RWPE2 (cell line): ENCODE data around the gene SEC14L5.

Source experiments
- ATAC-seq: fragments of 200-7000 bp; cut with Tn5 transposase; 3 replicates; pipeline ENCODE4 v1.9.1; 2021; ENCODE audit warnings: low read depth
- DNase-seq: peaks from one replicate; pipeline ENCODE4 v3.0.0-alpha.2; 2020; ENCODE audit warnings: low spot score
- H3K27ac ChIP-seq: fragments of 450-650 bp; 2 replicates; pipeline ENCODE4 v1.5.1; 2017; ENCODE audit warnings: mild to moderate bottlenecking; ENCODE audit not compliant: poor library complexity, severe bottlenecking
- H3K27me3 ChIP-seq: fragments of 250-450 bp; sonication (Bioruptor Pico); 2 replicates; pipeline ENCODE4 v1.5.1; 2021; ENCODE audit warnings: mild to moderate bottlenecking, moderate library complexity; ENCODE audit not compliant: insufficient read depth, poor library complexity, severe bottlenecking
- H3K36me3 ChIP-seq: fragments of 250-450 bp; sonication (Bioruptor Pico); 2 replicates; pipeline ENCODE4 v1.5.1; 2020; ENCODE audit warnings: low read depth, mild to moderate bottlenecking, moderate library complexity
- H3K4me1 ChIP-seq: fragments of 250-450 bp; sonication (Bioruptor Pico); 2 replicates; pipeline ENCODE4 v1.5.1; 2021; ENCODE audit warnings: mild to moderate bottlenecking, moderate library complexity; ENCODE audit not compliant: insufficient read depth, poor library complexity, severe bottlenecking
- H3K4me3 ChIP-seq: fragments of 250-450 bp; sonication (Bioruptor Pico); 2 replicates; pipeline ENCODE4 v1.5.1; 2021; ENCODE audit warnings: mild to moderate bottlenecking, moderate library complexity; ENCODE audit not compliant: severe bottlenecking
- H3K9me3 ChIP-seq: fragments of 250-450 bp; sonication (Bioruptor Pico); 2 replicates; pipeline ENCODE4 v1.5.1; 2021; ENCODE audit warnings: mild to moderate bottlenecking, moderate library complexity; ENCODE audit not compliant: severe bottlenecking
- TF ChIP-seq, protein P1 (sequence below): fragments of 450-650 bp; IDR thresholded peaks from one replicate; pipeline ENCODE4 v1.5.1; 2017; ENCODE audit warnings: mild to moderate bottlenecking, moderate library complexity; ENCODE audit not compliant: poor library complexity, severe bottlenecking

The SEC14L5 gene

GRCh38 chr16:4913130-4913773 lies 44.9 kb upstream of the SEC14L5 start:
- Histone ChIP-seq H3K9me3 (no peaks in the 10 kb centered on the region), H3K4me3 (no peak overlapping the region), H3K27me3 (no peaks in the 10 kb centered on the region), H3K4me1 (peaks cover 15% of the 10 kb centered on the region), H3K27ac (peak overlapping the region; percentile 25), H3K36me3 (peaks cover 53% of the 10 kb centered on the region)
- no peak for ATAC-seq
- TF ChIP-seq, protein P1, sequence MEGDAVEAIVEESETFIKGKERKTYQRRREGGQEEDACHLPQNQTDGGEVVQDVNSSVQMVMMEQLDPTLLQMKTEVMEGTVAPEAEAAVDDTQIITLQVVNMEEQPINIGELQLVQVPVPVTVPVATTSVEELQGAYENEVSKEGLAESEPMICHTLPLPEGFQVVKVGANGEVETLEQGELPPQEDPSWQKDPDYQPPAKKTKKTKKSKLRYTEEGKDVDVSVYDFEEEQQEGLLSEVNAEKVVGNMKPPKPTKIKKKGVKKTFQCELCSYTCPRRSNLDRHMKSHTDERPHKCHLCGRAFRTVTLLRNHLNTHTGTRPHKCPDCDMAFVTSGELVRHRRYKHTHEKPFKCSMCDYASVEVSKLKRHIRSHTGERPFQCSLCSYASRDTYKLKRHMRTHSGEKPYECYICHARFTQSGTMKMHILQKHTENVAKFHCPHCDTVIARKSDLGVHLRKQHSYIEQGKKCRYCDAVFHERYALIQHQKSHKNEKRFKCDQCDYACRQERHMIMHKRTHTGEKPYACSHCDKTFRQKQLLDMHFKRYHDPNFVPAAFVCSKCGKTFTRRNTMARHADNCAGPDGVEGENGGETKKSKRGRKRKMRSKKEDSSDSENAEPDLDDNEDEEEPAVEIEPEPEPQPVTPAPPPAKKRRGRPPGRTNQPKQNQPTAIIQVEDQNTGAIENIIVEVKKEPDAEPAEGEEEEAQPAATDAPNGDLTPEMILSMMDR: no peak
- no peak for DNase-seq

- H3K9me3 ChIP-seq: no peaks in the 10 kb centered on the region
- H3K4me3 ChIP-seq: no peak overlapping the region
- H3K27me3 ChIP-seq: no peaks in the 10 kb centered on the region
- peaks cover 22% of the 10 kb centered on the region for H3K4me1 ChIP-seq
- TF ChIP-seq, protein P1: no peak
- peak overlapping the region; percentile 25 for H3K27ac ChIP-seq
- H3K36me3 ChIP-seq: peaks cover 47% of the 10 kb centered on the region
- ATAC-seq: no peak
- no peak for DNase-seq
Measured at GRCh38 chr16:4913774-4914525, 44.2 kb upstream of the SEC14L5 start.

- H3K9me3 ChIP-seq: no peaks in the 10 kb centered on the region
- TF ChIP-seq, protein P1: no peak
- peaks cover 45% of the 10 kb centered on the region for H3K36me3 ChIP-seq
- peaks cover 29% of the 10 kb centered on the region for H3K4me1 ChIP-seq
- H3K4me3 ChIP-seq: no peak overlapping the region
- H3K27ac ChIP-seq: peak overlapping the region; percentile 89
- DNase-seq (no peak), ATAC-seq (no peak)
- H3K27me3 ChIP-seq: no peaks in the 10 kb centered on the region
Measured at GRCh38 chr16:4914528-4915225, 43.5 kb upstream of the SEC14L5 start.

- Histone ChIP-seq H3K4me1 (peaks cover 29% of the 10 kb centered on the region), H3K27ac (peak overlapping the region; percentile 89), H3K36me3 (peaks cover 38% of the 10 kb centered on the region), H3K4me3 (no peak overlapping the region), H3K27me3 (no peaks in the 10 kb centered on the region), H3K9me3 (no peaks in the 10 kb centered on the region)
- TF ChIP-seq, protein P1: no peak
- no peak for DNase-seq
- ATAC-seq: peak; percentile 39; the same call in 1 of the 3 replicates
Measured at GRCh38 chr16:4915226-4915761, 42.8 kb upstream of the SEC14L5 start.
